ENCODE data around the gene EIF5AL1.
"Not testable (repeated sequence)": the region's sequence is repeated elsewhere in the genome, so short reads cannot be mapped to it uniquely, and the experiment has no call there.

EIF5AL1 gene

DNA sequence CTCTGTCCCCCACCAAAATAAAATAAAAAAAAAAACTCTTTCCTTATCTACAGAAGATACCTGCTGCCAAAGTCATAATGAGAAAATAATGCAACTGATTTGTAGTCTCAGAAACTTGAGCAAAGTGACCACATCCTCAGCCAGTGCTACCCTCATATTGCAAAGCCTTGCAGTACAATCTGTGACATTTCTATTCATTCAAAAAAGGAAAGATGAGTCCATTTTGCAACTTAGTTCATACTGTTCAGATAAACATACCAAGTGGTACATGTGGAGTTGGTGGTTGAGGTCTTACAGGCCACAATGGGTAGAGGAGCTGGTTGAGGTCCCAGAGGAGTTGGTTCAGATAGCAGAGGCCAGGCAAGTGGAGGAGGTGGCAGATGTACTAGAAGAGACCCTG is 6.5 kb upstream of the EIF5AL1 start:
- H3K9me3 ChIP-seq (ENCODE audit: insufficient read depth, low read depth, low read length) = no peaks in the 10 kb centered on the region
- TF ChIP-seq, protein P1, sequence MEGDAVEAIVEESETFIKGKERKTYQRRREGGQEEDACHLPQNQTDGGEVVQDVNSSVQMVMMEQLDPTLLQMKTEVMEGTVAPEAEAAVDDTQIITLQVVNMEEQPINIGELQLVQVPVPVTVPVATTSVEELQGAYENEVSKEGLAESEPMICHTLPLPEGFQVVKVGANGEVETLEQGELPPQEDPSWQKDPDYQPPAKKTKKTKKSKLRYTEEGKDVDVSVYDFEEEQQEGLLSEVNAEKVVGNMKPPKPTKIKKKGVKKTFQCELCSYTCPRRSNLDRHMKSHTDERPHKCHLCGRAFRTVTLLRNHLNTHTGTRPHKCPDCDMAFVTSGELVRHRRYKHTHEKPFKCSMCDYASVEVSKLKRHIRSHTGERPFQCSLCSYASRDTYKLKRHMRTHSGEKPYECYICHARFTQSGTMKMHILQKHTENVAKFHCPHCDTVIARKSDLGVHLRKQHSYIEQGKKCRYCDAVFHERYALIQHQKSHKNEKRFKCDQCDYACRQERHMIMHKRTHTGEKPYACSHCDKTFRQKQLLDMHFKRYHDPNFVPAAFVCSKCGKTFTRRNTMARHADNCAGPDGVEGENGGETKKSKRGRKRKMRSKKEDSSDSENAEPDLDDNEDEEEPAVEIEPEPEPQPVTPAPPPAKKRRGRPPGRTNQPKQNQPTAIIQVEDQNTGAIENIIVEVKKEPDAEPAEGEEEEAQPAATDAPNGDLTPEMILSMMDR (conservative IDR thresholded peaks at IDR 0.05; ENCODE audit: low read length) = no peak
- TF ChIP-seq EZH2phosphoT487 (IDR thresholded peaks at IDR 0.05; ENCODE audit: borderline replicate concordance) = no peak

DNA sequence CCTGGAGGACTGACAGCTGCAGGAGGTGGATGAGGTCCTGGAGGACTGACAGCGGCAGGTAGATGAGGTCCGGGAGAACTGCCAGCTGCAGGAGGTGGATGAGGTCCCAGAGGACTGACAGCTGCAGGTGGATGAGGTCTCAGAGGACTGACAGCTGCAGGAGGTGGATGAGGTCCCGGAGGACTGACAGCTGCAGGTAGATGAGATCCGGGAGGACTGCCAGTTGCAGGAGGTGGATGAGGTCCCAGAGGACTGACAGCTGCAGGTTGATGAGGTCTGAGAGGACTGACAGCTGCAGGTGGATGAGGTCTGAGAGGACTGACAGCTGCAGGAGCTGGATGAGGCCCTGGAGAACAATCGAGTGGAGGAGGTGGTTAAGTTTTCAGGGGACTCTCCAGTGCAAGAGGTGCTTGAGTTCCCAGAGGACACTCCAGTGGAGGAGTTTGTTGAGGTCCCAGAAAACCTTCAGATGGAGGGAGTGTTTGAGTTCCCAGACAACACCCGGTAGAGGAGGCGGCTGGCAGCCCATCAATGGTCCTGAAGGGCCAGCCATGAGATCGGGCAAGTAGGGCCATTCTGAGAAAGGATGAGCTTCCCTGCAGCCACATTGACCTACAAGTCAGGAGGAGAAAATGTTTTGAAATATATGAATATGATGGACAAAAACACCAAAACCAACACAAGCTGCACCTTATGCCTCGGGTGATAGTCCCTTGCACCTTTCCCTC is 4.7 kb upstream of the EIF5AL1 start:
- Histone ChIP-seq H3K79me2 (ENCODE audit: insufficient read depth, low read length) (no peaks in the 10 kb centered on the region), H3K9ac (ENCODE audit: low read depth, low read length, poor library complexity, severe bottlenecking) (no peak overlapping the region), H3K4me2 (ENCODE audit: low read depth, low read length, poor library complexity, severe bottlenecking) (no peak overlapping the region), H3F3A (ENCODE audit: low read depth) (no peaks in the 10 kb centered on the region), H3K9me3 (ENCODE audit: insufficient read depth, low read depth, low read length) (no peaks in the 10 kb centered on the region), H3K27me3 (ENCODE audit: insufficient read depth, low read length, poor library complexity, severe bottlenecking) (no peaks in the 10 kb centered on the region), H3K4me3 (ENCODE audit: low read length, poor library complexity, severe bottlenecking) (no peak overlapping the region), H3K36me3 (ENCODE audit: insufficient read depth, low read length) (no peaks in the 10 kb centered on the region), H3K9me2 (replicated peaks; ENCODE audit: low read depth, low read length) (no peaks in the 10 kb centered on the region), H3K4me1 (ENCODE audit: insufficient read depth, low read length, poor library complexity, severe bottlenecking) (peaks cover 7% of the 10 kb centered on the region), H2AFZ (ENCODE audit: low read length) (no peak overlapping the region), H4K20me1 (ENCODE audit: insufficient read depth, low read length, poor library complexity, severe bottlenecking) (no peaks in the 10 kb centered on the region)
- TF ChIP-seq, protein P1 (conservative IDR thresholded peaks at IDR 0.05; ENCODE audit: low read length) = no peak
- no peak for TF ChIP-seq EZH2phosphoT487 (IDR thresholded peaks at IDR 0.05; ENCODE audit: borderline replicate concordance)

More for the DNA sequence above, 6.5 kb upstream of the EIF5AL1 start:
- Histone ChIP-seq H2AFZ (ENCODE audit: low read length) (no peak overlapping the region), H3K9me2 (replicated peaks; ENCODE audit: low read depth, low read length) (no peaks in the 10 kb centered on the region), H3K36me3 (ENCODE audit: insufficient read depth, low read length) (no peaks in the 10 kb centered on the region), H3F3A (ENCODE audit: low read depth) (no peaks in the 10 kb centered on the region), H3K79me2 (ENCODE audit: insufficient read depth, low read length) (no peaks in the 10 kb centered on the region), H4K20me1 (ENCODE audit: insufficient read depth, low read length, poor library complexity, severe bottlenecking) (no peaks in the 10 kb centered on the region), H3K4me3 (ENCODE audit: low read length, poor library complexity, severe bottlenecking) (no peak overlapping the region), H3K4me2 (ENCODE audit: low read depth, low read length, poor library complexity, severe bottlenecking) (no peak overlapping the region), H3K27me3 (ENCODE audit: insufficient read depth, low read length, poor library complexity, severe bottlenecking) (no peaks in the 10 kb centered on the region), H3K4me1 (ENCODE audit: insufficient read depth, low read length, poor library complexity, severe bottlenecking) (peaks cover 7% of the 10 kb centered on the region), H3K9ac (ENCODE audit: low read depth, low read length, poor library complexity, severe bottlenecking) (no peak overlapping the region)

DNA sequence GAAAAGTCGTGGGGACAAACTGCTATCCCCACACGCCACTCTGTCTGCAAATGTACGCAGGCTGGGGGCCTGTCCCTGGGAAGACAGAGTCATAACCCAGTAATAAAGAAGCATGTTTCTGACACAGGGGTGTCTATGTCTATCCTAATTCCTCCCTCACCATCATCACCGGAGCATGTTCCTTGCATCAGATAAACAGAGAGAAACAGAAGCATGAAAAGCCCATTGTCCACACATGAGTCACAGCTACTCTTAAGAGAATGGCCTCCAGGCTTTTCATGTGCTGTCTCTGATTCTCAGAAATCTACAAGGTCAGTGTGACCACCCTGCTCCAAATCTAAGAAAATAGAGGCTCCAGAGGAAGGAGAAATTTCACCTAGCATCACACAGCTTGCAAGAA is 4.1 kb upstream of the EIF5AL1 start:
- not testable (repeated sequence) for H3K9me2 ChIP-seq (replicated peaks; ENCODE audit: low read depth, low read length); H3F3A ChIP-seq (ENCODE audit: low read depth); H2AFZ ChIP-seq (ENCODE audit: low read length); H3K36me3 ChIP-seq (ENCODE audit: insufficient read depth, low read length); H3K4me2 ChIP-seq (ENCODE audit: low read depth, low read length, poor library complexity, severe bottlenecking); H3K79me2 ChIP-seq (ENCODE audit: insufficient read depth, low read length); H4K20me1 ChIP-seq (ENCODE audit: insufficient read depth, low read length, poor library complexity, severe bottlenecking); H3K9ac ChIP-seq (ENCODE audit: low read depth, low read length, poor library complexity, severe bottlenecking); H3K27me3 ChIP-seq (ENCODE audit: insufficient read depth, low read length, poor library complexity, severe bottlenecking); H3K4me3 ChIP-seq (ENCODE audit: low read length, poor library complexity, severe bottlenecking); H3K9me3 ChIP-seq (ENCODE audit: insufficient read depth, low read depth, low read length); H3K4me1 ChIP-seq (ENCODE audit: insufficient read depth, low read length, poor library complexity, severe bottlenecking)

DNA sequence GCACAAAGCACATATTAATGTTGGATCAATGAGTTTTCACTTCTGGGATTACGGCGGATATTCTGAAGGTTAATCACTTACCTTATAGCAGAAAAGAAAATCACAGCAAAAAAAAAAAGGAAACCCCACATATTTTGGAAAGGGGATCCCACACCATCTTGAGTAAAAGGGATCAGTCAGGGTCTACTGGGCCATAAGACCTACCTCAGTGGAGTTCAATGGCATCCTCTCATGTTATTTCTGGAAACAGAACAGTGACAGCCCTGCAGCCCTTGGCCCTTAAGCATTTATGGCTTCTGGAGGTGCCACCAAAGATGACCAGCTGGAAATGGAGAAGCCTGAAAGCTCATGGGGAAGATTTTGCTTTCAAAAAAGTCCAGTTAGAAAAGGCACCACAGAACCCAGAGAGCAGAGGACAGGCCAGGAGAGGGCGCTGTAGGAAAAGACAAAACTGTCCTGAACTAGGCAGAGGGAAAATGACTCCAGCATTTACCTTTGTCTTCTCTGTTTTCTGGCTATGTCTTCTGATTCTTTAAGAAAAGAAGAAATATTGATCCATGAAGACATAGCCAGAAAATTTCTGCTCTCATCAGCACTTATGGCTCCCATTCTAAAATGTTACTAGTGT is 2.9 kb upstream of the EIF5AL1 start:
- not testable (repeated sequence) for H2AFZ ChIP-seq (ENCODE audit: low read length); H3K79me2 ChIP-seq (ENCODE audit: insufficient read depth, low read length); H3K4me3 ChIP-seq (ENCODE audit: low read length, poor library complexity, severe bottlenecking); H3K27me3 ChIP-seq (ENCODE audit: insufficient read depth, low read length, poor library complexity, severe bottlenecking); H3K9ac ChIP-seq (ENCODE audit: low read depth, low read length, poor library complexity, severe bottlenecking); H4K20me1 ChIP-seq (ENCODE audit: insufficient read depth, low read length, poor library complexity, severe bottlenecking); H3K4me2 ChIP-seq (ENCODE audit: low read depth, low read length, poor library complexity, severe bottlenecking); H3K9me3 ChIP-seq (ENCODE audit: insufficient read depth, low read depth, low read length); H3K4me1 ChIP-seq (ENCODE audit: insufficient read depth, low read length, poor library complexity, severe bottlenecking); H3K9me2 ChIP-seq (replicated peaks; ENCODE audit: low read depth, low read length); H3F3A ChIP-seq (ENCODE audit: low read depth); H3K36me3 ChIP-seq (ENCODE audit: insufficient read depth, low read length)

DNA sequence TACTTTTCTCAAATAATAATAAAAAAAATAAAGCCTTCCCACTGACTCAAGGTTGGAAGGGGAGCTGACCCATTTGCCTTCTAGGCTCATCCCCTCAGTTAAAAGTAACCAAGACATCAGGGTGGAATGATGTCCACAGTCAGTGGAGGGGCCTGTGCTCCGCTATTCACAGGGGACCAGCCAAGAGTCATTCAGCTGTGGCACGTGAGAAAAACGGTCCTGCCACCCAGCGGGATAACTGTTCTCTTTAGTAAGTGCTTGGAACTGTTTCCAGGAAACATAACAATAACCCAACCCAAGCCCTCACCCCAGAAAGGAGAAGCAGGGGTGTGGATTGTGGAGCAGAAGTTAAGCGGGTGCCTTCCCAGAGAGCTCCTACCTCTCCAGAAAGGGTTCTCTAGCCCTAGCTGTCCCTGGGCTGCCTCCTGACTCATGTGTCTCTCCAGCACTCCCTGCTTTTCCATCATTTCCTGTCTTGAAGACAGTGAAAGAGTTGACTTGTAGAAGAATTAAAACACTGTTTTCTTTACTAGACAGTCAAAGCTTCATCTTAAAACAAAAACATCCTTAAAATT is 2.3 kb upstream of the EIF5AL1 start:
- not testable (repeated sequence) for H2AFZ ChIP-seq (ENCODE audit: low read length); H3K9me3 ChIP-seq (ENCODE audit: insufficient read depth, low read depth, low read length); H3K9ac ChIP-seq (ENCODE audit: low read depth, low read length, poor library complexity, severe bottlenecking); H3K36me3 ChIP-seq (ENCODE audit: insufficient read depth, low read length); H3F3A ChIP-seq (ENCODE audit: low read depth); H3K9me2 ChIP-seq (replicated peaks; ENCODE audit: low read depth, low read length); H4K20me1 ChIP-seq (ENCODE audit: insufficient read depth, low read length, poor library complexity, severe bottlenecking); H3K4me3 ChIP-seq (ENCODE audit: low read length, poor library complexity, severe bottlenecking); H3K27me3 ChIP-seq (ENCODE audit: insufficient read depth, low read length, poor library complexity, severe bottlenecking); H3K4me1 ChIP-seq (ENCODE audit: insufficient read depth, low read length, poor library complexity, severe bottlenecking); H3K79me2 ChIP-seq (ENCODE audit: insufficient read depth, low read length); H3K4me2 ChIP-seq (ENCODE audit: low read depth, low read length, poor library complexity, severe bottlenecking)
